HG03575 (cell line): ENCODE measurements around the gene DEK.
"Not testable (repeated sequence)": the region's sequence is repeated elsewhere in the genome, so short reads cannot be mapped to it uniquely, and the experiment has no call there.

ENCODE experiments used
- ATAC-seq: cut with Tn5 transposase; IDR thresholded peaks from one replicate; pipeline ENCODE4 v1.9.1; 2021; ENCODE audit not compliant: unreplicated experiment, insufficient number of reproducible peaks, low FRiP score; ENCODE audit errors: extremely low read depth

DEK gene

DNA sequence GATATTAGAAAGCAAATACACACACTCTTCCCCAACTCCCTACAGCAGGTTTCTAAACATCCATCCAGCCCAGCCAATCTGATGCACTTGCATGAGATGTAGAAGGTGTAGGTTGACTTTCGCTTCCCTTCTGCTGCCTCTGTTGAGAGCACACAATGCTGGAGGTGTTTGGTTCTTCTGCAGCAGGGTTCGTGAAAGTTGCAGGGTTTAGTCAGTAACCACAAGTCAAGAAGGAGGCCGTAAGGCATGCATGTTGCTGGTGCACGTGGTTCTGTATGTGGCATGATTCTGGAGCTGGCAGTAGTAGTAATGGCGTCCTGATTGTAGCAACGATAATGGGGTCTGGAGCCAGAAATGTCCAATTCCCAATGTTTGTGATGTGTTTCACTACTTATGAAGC lies 53.0 kb downstream of the DEK start:
- ATAC-seq = peak; percentile 82

DNA sequence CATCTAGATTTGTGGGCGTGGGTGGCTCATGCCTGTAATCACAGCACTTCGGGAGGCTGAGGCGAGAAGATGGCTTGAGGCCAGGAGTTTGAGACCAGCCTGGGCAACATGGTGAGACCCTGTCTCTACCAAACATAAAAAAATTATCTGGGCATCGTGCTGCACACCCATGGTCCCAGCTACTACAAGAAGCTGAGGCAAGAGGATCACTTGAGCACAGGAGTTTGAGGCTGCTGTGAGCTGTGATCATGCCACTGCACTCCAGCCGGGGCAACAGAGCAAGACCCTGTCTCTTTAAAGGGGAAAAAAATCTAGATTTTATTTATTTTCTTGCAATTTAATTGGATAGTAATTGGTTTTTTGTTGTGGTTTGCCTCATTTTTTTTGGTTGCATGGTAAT lies 53.6 kb downstream of the DEK start:
- no peak for ATAC-seq

DNA sequence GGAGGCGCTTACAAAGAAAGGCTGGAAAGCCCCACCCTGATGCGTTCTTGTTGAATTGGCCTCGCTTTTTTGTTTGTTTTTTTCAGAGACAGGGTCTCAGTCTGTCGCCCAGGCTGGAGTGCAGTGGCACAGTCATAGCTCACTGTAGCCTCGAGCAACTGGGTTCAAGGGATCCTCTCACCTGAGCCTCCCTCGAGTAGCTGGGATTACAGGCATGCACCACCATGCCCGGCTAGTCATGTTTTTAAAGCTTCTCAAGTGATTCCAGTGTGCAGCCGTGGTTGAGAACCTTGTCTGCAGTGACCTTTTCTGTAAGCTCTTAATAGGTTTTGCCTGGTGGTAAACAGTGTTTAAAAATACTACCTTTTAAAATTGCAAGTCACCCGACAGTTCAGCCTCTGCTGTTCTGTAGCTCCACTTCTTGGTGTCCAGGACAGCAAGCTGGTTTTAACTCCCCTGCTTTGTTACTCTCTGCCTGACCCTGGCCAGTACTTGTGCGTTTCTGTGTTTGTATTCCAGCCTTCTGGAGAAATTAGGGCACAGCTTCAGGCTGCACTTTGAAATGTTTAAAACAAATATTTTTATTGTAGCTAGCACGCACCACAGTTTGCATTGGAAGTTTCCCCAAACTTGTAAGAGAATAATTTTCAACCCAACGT lies 54.7 kb downstream of the DEK start:
- ATAC-seq = no peak

DNA sequence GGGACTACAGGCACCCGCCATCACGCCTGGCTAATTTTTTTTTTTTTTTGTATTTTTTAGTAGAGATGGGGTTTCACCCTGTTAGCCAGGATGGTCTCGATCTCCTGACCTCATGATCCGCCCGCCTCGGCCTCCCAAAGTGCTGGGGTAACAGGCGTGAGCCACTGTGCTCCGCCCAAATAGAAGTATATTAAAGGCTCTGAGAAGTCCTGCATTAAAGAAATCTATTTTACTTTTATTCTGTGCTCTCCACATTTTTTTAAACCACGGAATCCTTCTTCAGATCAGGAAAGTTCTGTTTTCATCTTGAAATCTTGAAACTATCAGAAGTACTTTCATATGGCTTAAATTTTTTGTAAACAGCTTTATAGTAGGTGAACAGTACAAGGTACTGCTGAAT lies 55.6 kb downstream of the DEK start:
- not testable (repeated sequence) for ATAC-seq

DNA sequence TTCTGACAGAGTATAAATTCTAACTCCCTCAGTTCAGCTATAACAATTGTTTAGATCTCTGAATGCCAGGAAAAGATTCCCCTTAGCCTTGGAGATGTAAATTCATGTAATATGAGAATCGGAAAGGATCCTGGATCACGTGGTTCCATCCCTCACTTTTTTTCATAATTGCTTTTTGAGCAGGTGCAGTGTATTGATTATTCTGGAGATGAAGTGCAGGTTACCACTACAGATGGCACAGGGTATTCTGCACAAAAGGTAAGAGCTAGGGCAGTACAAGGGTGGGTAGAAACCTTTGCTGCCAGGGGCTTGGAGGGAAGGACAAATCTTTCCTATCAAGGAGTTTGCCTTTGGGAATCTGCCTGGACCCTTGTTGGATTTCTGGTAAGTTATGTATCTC lies 56.4 kb downstream of the DEK start:
- ATAC-seq = no peak

DNA sequence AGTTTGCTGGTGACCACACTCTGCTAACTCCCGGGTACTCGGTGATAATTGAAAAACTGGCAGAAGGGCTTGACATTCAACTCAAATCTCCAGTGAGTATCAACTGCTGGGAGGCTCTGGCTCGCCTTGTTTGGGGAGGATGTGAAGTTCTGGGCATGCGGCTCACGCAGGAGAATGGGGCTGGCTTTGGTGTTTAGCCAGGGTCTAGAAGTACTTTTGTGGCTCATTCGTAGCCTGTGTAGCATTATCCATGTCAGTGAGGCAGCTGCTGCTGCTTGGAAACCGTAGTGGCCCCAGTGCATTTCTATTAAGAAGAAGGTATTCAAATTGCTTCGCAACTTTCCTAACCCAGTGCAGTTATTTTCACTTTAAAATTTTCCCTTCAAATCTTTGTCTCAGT lies 56.9 kb downstream of the DEK start:
- no peak for ATAC-seq

DNA sequence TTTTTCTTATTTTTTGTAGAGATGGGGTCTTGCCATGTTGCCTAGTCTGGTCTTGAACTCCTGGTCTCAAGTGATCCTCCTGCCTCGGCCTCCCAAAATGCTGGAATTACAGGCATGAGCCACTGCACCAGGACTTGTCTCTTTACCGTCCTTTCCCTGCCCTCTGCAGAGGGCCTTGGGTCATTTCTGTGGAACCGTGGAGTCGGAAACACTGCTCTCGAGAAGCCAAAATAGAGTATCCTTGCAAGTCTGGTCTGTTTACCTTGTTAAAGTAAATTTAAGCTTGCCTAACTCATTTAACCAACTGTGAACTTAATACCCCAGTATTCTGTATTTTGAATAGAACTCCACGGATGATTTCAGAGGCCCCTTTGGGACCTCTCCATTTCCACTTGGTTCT lies 57.7 kb downstream of the DEK start:
- no peak for ATAC-seq

DNA sequence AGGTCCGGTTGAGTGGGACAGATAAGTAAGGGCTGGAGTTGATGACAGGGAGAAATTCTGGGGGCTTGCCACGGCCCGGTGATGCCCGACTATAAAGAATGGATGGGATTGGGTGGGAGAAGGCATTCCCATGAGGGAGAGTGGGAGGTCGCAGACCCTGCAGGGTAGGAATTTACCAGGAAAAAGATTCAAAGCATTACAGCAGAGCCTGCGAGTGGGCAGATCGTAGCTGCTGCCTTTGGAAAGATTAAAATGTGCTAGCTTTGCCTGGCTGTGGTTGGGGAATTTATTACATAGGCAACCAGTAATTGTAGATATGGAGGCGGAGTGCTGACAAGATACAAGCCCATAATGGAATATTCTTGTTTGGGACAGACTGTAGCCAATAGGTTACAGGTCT lies 59.6 kb downstream of the DEK start:
- ATAC-seq = no peak

DNA sequence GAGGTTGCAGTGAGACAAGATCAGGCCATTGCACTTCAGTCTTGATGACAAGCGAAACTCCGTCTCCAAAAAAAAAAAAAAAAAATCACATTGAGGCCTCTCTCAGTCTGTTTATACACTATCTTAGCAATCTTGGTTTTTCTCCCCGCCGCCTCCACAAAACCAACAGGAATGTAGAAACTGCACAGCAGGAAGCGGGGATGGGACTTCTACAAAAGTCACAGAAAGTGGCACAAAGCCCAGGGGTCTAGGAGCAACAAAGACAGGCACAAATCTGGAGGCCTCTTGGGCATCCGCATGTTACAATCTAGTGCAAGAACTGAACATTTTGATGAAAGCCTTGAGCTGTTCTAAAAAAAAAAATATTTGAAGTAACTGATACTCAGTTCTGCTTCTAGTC lies 60.5 kb downstream of the DEK start:
- no peak for ATAC-seq

DNA sequence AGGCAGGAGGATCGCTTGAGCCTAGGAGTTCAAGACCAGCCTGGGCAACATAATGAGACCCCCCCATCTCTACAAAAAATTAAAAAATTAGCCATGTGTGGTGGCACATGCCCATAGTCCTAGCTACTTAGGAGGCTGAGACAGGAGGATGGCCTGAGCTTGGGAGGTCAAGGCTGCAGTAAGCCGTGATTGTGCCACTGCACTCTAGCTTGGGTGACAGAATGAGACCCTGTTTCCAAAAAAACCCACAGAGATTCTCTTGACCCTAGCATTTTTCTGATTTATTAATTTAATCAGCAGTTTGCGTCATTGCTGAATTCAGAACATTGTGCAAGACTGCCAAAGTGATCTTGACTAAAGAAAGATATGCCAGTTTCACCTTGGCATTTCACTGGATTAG lies 72.3 kb downstream of the DEK start:
- no peak for ATAC-seq

DNA sequence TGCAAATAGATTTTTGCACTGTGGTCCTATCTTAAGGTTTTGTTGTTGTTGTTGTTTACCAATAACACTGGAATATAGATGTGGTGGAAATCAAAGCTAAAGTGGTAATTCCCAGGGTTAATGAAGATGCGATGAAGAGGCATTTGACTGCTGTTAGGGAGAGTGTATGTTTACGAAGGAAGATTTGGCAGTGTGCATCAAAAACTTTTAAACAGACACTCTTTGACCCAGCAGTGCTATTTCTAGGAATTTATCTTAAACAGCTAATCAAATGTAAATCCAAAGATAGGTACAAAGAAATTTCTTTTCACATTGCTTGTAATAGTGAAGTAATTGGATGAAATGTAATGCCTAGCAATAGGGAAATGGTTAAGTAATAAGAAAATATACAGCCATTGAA lies 75.1 kb downstream of the DEK start:
- no peak for ATAC-seq

DNA sequence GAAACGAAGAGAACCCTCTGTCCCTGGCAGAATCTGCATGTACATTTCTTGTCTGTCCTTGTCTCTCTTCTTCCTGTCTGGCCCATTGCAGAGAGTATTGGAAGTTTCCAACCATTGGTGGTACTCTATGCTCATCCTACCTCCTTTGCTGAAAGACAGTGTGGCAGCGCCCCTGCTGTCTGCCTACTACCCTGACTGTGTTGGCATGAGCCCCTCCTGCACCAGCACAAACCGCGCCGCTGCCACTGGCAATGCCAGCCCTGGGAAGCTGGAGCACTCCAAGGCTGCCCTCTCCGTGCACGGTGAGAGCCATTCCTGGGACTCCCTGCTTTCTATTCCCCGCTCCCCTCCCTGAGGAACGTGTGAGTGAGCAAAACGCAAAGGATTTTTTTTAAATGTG lies 76.6 kb downstream of the DEK start:
- no peak for ATAC-seq

DNA sequence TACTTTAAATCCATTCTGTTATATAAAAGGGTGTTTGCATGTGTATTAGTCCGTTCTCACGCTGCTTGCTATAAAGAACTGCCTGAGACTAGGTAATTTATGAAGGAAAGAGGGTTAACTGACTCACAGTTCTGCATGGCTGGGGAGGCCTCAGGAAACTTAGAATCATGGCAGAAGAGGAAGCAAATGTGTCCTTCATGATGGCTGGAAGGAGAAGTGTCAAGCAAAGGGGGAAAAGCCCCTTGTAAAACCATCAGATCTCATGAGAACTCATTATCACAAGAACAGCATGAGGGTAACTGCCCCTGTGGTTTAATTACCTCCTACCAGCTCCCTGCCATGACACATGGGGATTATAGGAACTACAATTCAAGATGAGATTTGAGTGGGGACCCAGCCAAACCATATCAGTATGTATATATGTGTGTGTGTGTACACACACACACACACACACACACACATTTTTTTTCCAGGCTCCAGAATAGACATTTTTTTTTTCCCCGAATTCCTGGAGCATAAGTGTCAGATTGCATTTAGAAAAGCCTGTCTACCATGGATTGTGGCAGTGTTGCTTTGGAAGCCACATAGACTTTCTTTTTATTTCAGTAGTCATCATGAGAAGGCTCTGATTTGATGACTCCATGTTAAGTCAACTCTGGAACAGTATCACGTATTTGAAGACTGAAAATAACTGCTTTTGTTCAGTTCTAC lies 77.6 kb downstream of the DEK start:
- no peak for ATAC-seq

DNA sequence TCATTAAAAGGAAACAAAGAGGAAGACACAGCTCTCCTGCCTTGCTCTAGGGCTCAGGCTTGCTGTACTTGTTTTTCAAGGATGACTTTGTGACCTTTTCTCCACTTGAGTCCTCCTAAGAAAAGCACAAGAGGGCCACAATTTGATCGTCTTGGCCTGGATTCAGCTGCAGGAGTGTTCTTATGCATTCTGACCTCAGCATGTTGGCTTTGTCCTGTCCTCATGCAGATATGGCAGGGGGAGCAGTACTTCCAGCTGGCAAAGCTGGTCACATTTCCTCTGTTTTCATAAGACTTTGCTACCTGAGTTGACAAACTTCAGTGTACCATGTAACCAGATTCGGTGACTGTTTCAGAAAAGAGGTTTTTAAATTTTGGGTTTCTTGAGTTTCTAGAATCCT lies 78.3 kb downstream of the DEK start:
- ATAC-seq = no peak

DNA sequence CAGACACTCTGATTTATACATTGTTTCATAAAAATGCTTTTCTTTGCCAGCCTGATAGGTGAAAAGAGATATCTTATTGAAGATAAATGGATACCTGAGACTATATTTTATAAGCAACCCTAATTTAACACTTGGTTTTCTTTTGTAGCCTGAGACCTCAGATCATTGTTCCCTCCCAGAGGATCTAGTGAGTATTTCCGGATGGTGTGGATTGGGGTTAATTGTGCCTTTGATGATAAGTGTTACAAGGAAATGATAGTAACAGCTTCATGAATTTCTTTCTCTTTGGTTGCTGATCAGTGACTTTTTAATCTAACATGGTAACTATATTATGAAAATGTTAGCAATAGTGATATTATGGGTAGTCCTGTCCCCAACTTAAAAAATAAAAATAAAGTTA lies 78.7 kb downstream of the DEK start:
- ATAC-seq = no peak

DNA sequence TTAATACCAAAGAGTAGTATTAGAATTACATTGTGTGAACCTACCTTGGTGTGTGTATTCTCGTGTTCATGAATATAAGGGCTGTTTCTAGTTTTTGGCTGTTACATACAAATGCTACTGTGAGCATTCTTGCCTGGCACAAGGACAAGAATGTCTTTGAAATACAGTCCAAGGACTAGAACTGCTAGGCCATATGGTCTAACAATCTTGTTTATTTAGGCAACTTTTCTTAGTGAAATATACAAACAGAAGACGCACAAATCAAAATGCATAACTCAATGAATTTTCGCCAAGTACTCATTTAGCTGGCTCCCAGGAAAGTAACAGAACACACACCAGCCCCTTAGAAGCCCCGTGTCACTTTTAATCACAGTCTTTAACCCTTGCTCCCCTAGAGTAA lies 80.6 kb downstream of the DEK start:
- ATAC-seq = no peak

DNA sequence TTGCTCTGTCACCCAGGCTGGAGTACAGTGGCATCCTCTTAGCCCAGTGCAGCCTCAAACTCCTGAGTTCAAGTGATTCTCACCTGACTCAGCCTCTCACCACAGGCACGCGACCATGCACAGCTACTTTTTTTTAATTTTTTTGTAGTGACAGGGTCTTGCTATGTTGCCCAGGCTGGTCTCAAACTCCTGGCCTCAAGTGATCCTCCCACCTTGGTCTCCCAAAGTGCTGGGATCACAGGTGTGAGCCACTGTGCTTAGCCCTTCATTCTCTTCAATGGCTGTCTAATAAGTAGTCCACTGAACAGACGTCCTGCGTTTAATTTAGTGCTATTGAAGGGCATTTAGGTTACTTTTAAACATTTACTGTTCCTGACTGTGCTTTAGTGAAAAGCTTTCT lies 81.8 kb downstream of the DEK start:
- no peak for ATAC-seq

DNA sequence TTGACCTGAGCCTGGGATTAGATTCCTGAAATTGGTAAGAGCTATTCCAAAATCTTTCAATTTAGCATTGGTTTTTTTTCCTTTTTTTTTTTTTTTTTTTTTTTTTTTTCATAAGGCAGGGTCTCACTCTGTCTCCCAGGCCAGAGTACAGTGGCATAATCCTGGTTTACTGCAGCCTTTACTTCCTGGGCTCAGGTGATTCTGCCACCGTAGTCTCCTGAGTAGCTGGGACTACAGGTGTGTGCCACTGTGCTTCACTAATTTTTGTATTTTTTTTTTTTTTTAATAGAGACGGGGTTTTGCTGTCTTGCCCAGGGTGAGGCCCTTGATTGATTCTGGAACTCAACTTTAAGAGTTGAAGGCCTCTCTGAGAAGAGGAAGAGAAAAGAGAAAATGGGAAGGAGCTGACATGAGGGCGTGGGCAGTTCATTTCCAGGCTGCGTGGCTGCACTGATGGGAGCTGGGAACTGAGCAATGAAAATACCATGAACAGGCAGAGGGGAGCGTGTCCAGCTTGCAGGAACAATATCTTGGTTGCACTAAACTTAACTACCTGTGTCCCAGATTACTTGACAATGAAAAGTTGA lies 84.5 kb downstream of the DEK start:
- no peak for ATAC-seq

DNA sequence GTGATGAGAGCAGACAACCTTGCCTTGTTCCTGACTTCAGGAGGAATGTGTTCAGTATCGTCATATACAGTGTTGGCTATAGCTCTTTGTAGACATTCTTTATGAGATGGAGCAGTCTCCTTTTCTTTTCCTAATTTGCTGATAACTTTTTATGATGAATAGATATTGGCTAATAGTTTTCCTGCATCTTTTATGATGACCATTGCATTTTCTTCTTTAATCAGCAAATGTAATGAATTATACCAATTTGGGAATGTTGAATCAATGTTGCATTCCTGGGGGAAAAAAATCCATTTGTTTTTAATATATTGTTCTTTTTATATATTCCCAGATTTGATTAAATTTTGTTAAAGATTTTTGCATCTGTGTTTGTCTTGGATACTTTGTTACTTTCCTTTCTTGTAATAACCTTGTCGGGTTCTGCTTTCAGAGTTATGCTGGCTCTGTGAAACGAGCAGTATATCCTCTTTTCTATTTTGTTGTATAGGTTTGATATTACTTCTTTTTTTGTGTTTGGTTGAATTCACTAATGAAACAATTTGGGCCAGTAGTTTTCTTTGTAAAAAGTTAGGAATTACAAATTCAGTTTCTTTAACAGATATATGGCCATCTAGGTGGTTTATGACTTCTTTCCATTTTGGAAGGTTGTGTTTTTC lies 85.2 kb downstream of the DEK start:
- ATAC-seq = no peak

DNA sequence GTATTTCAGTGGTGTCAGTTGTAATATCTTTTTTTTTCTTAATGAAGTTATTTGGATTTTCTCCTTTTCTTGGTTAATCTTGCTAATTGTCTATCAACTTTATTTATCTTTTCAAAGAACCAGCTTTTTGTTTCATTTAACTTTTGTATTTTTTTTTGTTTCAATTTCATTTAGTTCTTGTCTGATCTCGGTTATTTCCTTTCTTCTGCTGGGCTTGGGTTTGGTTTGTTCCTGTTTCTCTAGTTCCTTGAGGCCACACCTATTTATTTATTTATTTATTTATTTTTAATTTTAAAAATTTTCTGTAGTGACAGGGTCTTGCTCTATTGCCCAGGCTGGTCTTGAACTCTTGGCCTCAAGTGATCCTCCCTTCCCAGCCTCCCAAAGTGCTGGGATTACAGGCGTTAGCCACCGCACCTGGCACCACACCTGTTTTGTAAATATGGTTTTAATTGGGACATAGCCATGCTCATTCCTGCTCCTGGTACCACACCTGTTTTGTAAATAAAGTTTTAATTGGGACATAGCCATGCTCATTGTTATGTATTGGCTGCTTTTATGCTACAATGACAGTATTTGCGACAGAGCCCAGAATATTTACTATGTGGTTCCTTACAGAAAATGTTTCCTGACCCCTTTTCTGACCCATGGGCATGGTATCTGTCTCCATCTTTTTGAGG lies 86.9 kb downstream of the DEK start:
- ATAC-seq = no peak
